Activated naive CD8-positive, alpha-beta T cell treated with anti-CD3 and anti-CD28 coated beads, Interleukin-2, amount 50 U/mL, for 24 hours (primary cell): Measurements from ENCODE around the gene ZNF230.

Source experiments
- ATAC-seq: fragments of 150-1000 bp; cut with Tn5 transposase; one replicate; pipeline ENCODE4 v1.10.0; 2021
- DNase-seq: peaks from one replicate; pipeline ENCODE4 v3.0.0; 2021
- H3K27ac Mint-ChIP-seq: one replicate; pipeline ENCODE4 v1.8.0; 2021; ENCODE audit warnings: mild to moderate bottlenecking, mixed read lengths
- H3K27me3 Mint-ChIP-seq: one replicate; pipeline ENCODE4 v1.8.0; 2021; ENCODE audit warnings: mixed read lengths
- H3K36me3 Mint-ChIP-seq: one replicate; pipeline ENCODE4 v1.8.0; 2021; ENCODE audit warnings: low read depth, mixed read lengths
- H3K4me1 Mint-ChIP-seq: one replicate; pipeline ENCODE4 v1.8.0; 2021; ENCODE audit warnings: mixed read lengths
- H3K4me3 Mint-ChIP-seq: one replicate; pipeline ENCODE4 v1.8.0; 2021; ENCODE audit warnings: mild to moderate bottlenecking, moderate library complexity, mixed read lengths
- H3K9me3 Mint-ChIP-seq: one replicate; pipeline ENCODE4 v1.8.0; 2021; ENCODE audit warnings: mixed read lengths

The ZNF230 gene

GRCh38 chr19:44002566-44003460, at the start of gene ZNF230:
ZNF230 (plus strand) TSS chr19:44002957; CDS start chr19:44007079, 4,122 bp downstream.
- ATAC-seq (peak; percentile 97), DNase-seq (peak; percentile 77)
- H3K27ac Mint-ChIP-seq, result peak within 1 kb of the TSS; percentile 97
- peaks cover 39% of the 10 kb centered on the region for H3K36me3 Mint-ChIP-seq
- H3K4me3 Mint-ChIP-seq, result peak within 1 kb of the TSS; percentile 99
- H3K4me1 Mint-ChIP-seq, result peaks cover 20% of the 10 kb centered on the region
- H3K9me3 Mint-ChIP-seq, result peaks cover 57% of the 10 kb centered on the region
- H3K27me3 Mint-ChIP-seq, result no peaks in the 10 kb centered on the region

GRCh38 chr19:43956827-43957226, 45.9 kb upstream of the ZNF230 start:
- DNase-seq (no peak), ATAC-seq (no peak)
- Mint-ChIP-seq H3K27ac (no peak overlapping the region), H3K9me3 (peaks cover 18% of the 10 kb centered on the region), H3K4me3 (no peak overlapping the region), H3K36me3 (peaks cover 18% of the 10 kb centered on the region), H3K4me1 (peaks cover 3% of the 10 kb centered on the region), H3K27me3 (no peaks in the 10 kb centered on the region)

GRCh38 chr19:43957891-43958290, 44.9 kb upstream of the ZNF230 start:
- ATAC-seq (no peak), DNase-seq (no peak)
- no peak overlapping the region for H3K4me3 Mint-ChIP-seq
- no peaks in the 10 kb centered on the region for H3K27me3 Mint-ChIP-seq
- peaks cover 19% of the 10 kb centered on the region for H3K36me3 Mint-ChIP-seq
- H3K27ac Mint-ChIP-seq, result no peak overlapping the region
- no peaks in the 10 kb centered on the region for H3K4me1 Mint-ChIP-seq
- peaks cover 24% of the 10 kb centered on the region for H3K9me3 Mint-ChIP-seq

- H3K36me3 Mint-ChIP-seq, result peaks cover 38% of the 10 kb centered on the region
- H3K4me1 Mint-ChIP-seq, result no peaks in the 10 kb centered on the region
- DNase-seq (no peak), ATAC-seq (no peak)
- peaks cover 46% of the 10 kb centered on the region for H3K9me3 Mint-ChIP-seq
- no peak overlapping the region for H3K4me3 Mint-ChIP-seq
- H3K27me3 Mint-ChIP-seq, result no peaks in the 10 kb centered on the region
- no peak overlapping the region for H3K27ac Mint-ChIP-seq
Observed at GRCh38 chr19:43960411-43960810, 42.3 kb upstream of the ZNF230 start.

- no peak for DNase-seq
- no peaks in the 10 kb centered on the region for H3K4me1 Mint-ChIP-seq
- no peak for ATAC-seq
- H3K27me3 Mint-ChIP-seq, result no peaks in the 10 kb centered on the region
- H3K4me3 Mint-ChIP-seq, result no peak overlapping the region
- H3K27ac Mint-ChIP-seq, result no peak overlapping the region
- peaks cover 73% of the 10 kb centered on the region for H3K9me3 Mint-ChIP-seq
- peaks cover 68% of the 10 kb centered on the region for H3K36me3 Mint-ChIP-seq
Observed at GRCh38 chr19:43966079-43966694, 36.6 kb upstream of the ZNF230 start.

DNA sequence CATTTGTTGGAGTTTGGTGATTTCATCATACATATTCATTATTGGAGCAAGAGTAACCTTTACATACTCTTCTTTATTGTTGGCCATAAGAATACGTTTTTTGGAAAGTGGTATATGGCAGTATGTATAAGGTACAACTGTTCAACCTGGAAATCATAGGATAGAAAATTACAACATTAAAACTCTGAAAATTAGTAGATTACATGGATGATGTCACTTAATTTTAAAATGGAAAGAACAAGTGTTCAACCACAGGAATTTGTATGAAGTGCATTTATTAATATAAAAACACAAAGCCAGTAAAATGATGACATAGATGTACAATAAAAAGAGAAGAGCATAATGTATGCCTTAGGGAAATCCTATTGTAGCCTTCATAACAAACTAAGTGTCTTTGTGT, 26.0 kb upstream of the ZNF230 start:
- H3K4me3 Mint-ChIP-seq, result no peak overlapping the region
- H3K9me3 Mint-ChIP-seq, result peaks cover 38% of the 10 kb centered on the region
- no peak overlapping the region for H3K27ac Mint-ChIP-seq
- DNase-seq (no peak), ATAC-seq (no peak)
- no peaks in the 10 kb centered on the region for H3K4me1 Mint-ChIP-seq
- no peaks in the 10 kb centered on the region for H3K27me3 Mint-ChIP-seq
- H3K36me3 Mint-ChIP-seq, result peaks cover 7% of the 10 kb centered on the region

- Mint-ChIP-seq H3K27ac (no peak overlapping the region), H3K4me3 (peak overlapping the region; percentile 97), H3K4me1 (peaks cover 11% of the 10 kb centered on the region), H3K27me3 (no peaks in the 10 kb centered on the region), H3K9me3 (peaks cover 10% of the 10 kb centered on the region), H3K36me3 (peaks cover 6% of the 10 kb centered on the region)
- ATAC-seq (no peak), DNase-seq (no peak)
Observed at GRCh38 chr19:43983544-43983911, 19.2 kb upstream of the ZNF230 start.

GRCh38 chr19:43983912-43984686, 18.7 kb upstream of the ZNF230 start, which contains the start of gene ZNF155:
ZNF155 (plus strand) TSS chr19:43984188; CDS start chr19:43988544, 4,356 bp downstream.
- peaks cover 11% of the 10 kb centered on the region for H3K4me1 Mint-ChIP-seq
- peak; percentile 68 for DNase-seq
- H3K4me3 Mint-ChIP-seq, result peak within 1 kb of the TSS; percentile 97
- H3K9me3 Mint-ChIP-seq, result peaks cover 14% of the 10 kb centered on the region
- peaks cover 12% of the 10 kb centered on the region for H3K36me3 Mint-ChIP-seq
- peak within 1 kb of the TSS; percentile 91 for H3K27ac Mint-ChIP-seq
- peak; percentile 88 for ATAC-seq
- H3K27me3 Mint-ChIP-seq, result no peaks in the 10 kb centered on the region

- ATAC-seq, result no peak
- peaks cover 11% of the 10 kb centered on the region for H3K4me1 Mint-ChIP-seq
Observed at GRCh38 chr19:43984687-43985000, 18.1 kb upstream of the ZNF230 start.

DNA sequence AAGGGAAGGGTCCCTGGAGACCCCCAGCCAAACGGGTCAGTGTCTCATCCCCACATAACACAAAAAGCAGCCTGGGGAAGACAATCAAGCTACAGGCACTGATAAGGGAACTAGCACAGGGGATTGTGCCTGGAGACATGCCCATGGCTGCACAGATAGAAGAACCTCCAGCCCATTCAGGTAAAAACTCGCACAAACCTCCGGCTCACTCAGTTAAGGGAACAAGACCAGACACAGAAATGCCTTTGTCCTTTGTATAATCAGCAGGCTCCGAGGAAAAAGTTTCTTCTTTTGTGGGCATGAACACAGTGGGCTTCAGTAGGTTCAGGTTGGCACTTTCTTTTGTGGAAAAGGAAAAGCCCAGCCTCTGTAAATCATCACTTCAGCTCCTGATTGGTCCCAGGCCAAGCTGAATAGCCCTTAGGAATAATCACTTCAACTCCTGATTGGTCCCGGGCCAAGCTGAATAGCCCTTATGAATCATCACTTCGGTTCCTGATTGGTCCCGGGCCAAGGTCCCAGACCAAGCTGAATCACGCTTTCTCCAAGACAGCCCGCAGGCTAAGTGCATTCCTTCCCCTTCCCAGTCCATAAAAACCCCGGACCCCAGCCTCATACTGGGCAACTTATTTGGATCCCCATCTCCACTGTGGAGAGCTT, 5.0 kb upstream of the ZNF230 start:
- no peak overlapping the region for H3K27ac Mint-ChIP-seq
- peaks cover 59% of the 10 kb centered on the region for H3K9me3 Mint-ChIP-seq
- peaks cover 10% of the 10 kb centered on the region for H3K4me1 Mint-ChIP-seq
- no peak for DNase-seq
- H3K4me3 Mint-ChIP-seq, result no peak overlapping the region
- peaks cover 60% of the 10 kb centered on the region for H3K36me3 Mint-ChIP-seq
- ATAC-seq, result no peak
- H3K27me3 Mint-ChIP-seq, result no peaks in the 10 kb centered on the region

More at GRCh38 chr19:43984687-43985000, 18.1 kb upstream of the ZNF230 start:
- peaks cover 17% of the 10 kb centered on the region for H3K9me3 Mint-ChIP-seq
- peak overlapping the region; percentile 97 for H3K4me3 Mint-ChIP-seq
- H3K27me3 Mint-ChIP-seq, result no peaks in the 10 kb centered on the region
- H3K27ac Mint-ChIP-seq, result no peak overlapping the region
- peak; percentile 5 for DNase-seq
- peaks cover 17% of the 10 kb centered on the region for H3K36me3 Mint-ChIP-seq

DNA sequence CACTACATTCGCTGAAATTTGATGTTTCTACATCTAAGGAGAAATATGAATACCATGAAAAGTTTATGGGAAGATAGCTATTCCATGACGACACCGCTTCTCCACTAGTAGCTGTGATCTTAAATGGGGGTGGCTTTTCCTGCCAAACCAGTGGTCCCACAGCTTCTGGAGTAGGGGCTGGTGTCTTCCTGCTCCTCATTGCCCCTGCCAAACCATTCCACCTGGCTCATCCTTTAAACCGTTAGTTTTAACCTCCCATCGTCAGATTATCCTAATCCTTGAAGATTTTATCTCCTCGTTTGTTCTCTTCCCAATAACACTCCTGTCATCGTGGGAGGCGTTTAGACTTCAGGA, 568 bp upstream of the ZNF230 start:
- Mint-ChIP-seq H3K9me3 (peaks cover 54% of the 10 kb centered on the region), H3K27ac (peak overlapping the region; percentile 97), H3K4me3 (peak overlapping the region; percentile 99), H3K36me3 (peaks cover 36% of the 10 kb centered on the region), H3K27me3 (no peaks in the 10 kb centered on the region), H3K4me1 (peaks cover 20% of the 10 kb centered on the region)
- ATAC-seq (no peak), DNase-seq (no peak)

- Mint-ChIP-seq H3K4me1 (peaks cover 20% of the 10 kb centered on the region), H3K27ac (peak overlapping the region; percentile 97), H3K9me3 (peaks cover 58% of the 10 kb centered on the region), H3K27me3 (no peaks in the 10 kb centered on the region), H3K36me3 (peaks cover 40% of the 10 kb centered on the region), H3K4me3 (peak overlapping the region; percentile 99)
- ATAC-seq, result peak; percentile 34
- peak; percentile 16 for DNase-seq
Observed at GRCh38 chr19:44003461-44004009, 778 bp downstream of the ZNF230 start.

DNA sequence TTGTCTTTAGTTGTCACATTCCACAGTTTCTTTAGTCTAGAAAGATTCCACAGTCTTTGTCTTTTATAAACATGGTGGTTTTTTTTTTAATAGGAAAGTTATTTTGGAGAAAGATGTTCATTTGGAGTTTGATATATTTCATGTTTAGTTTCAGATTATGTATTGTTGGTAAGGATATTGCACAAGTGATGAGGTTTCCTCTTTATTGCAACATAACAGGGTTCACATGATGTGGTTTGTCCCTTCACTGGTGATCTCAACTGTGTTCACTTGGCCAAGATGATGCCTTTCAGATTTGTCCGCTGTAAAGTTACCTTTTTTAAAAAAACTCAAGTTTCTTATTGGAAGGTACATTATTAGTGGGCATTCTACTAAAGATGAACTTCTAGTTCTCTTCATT, 3.2 kb downstream of the ZNF230 start:
- no peak for ATAC-seq
- H3K27me3 Mint-ChIP-seq, result no peaks in the 10 kb centered on the region
- H3K4me3 Mint-ChIP-seq, result no peak overlapping the region
- peaks cover 20% of the 10 kb centered on the region for H3K4me1 Mint-ChIP-seq
- H3K9me3 Mint-ChIP-seq, result peaks cover 66% of the 10 kb centered on the region
- H3K36me3 Mint-ChIP-seq, result peaks cover 61% of the 10 kb centered on the region
- no peak for DNase-seq
- no peak overlapping the region for H3K27ac Mint-ChIP-seq

DNA sequence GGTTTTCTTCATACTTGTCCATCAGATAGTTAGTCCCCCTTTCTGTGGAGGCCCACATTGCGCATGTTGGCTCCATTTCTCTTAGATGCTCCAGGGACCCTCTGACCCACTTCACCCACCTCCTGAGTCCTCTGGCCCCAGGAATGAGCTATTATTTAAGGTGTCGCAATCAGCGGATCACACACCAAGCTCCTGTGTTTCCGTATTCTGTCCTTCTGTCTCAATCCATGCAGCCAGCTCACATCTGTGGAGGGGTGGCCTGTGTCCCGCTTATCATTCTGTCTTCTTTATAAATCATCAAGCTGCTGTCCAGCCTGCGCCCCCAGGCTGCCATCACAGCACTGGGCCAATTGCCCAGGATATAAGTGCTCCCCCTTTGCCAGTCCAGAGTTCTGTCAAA, 4.7 kb downstream of the ZNF230 start:
- H3K27ac Mint-ChIP-seq, result no peak overlapping the region
- no peak overlapping the region for H3K4me3 Mint-ChIP-seq

More for the DNA sequence above, 4.7 kb downstream of the ZNF230 start:
- H3K4me1 Mint-ChIP-seq, result peaks cover 13% of the 10 kb centered on the region
- peaks cover 71% of the 10 kb centered on the region for H3K9me3 Mint-ChIP-seq
- no peaks in the 10 kb centered on the region for H3K27me3 Mint-ChIP-seq
- no peak for ATAC-seq
- peaks cover 72% of the 10 kb centered on the region for H3K36me3 Mint-ChIP-seq
- DNase-seq, result no peak
